GM18507 (cell line): ENCODE results near the gene OCA2.
"Not testable (repeated sequence)": the region's sequence is repeated elsewhere in the genome, so short reads cannot be mapped to it uniquely, and the experiment has no call there.

Source experiments
- DNase-seq: peaks from one replicate; pipeline ENCODE4 v3.0.0; 2011; ENCODE audit warnings: low read depth; ENCODE audit not compliant: insufficient read length; ENCODE audit errors: extremely low spot score
- FAIRE-seq: peaks from 2 replicates; lab custom pipeline; 2011; peaks lifted over from hg19 to GRCh38; lab: Jason Lieb, UNC

OCA2 gene

DNA sequence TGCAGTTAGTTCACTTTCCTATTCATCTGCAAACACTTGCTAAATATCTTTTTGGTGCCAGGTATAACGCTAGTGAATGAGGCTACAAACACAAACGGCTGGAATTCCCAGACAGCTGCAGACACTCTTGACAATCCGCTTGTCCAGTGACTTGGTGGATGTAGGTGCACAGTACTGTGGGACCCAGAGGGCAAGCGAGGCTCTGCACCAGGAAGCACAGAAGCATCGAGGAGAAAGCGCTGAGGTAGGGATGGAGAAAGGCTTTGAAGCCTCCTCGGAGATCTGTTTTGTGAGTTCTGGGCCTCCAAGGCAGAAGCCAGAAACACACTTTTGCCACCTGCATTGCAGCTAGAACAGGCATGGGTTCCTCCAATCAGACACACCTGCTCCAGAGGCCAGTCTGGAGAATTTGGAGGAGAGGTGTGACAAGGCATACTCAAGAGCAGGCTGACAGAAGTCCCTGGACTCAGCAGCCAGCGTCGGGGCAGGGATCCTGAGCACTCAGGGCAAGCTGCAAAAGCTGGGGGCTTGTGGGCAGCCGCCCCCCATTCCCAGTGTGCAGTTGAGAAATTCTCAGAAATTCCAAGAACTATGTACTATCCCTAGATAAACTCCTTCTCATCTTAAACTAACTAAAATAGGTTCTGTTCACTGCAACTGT is 232.5 kb downstream of the OCA2 start:
- DNase-seq = no peak
- FAIRE-seq = no peak

DNA sequence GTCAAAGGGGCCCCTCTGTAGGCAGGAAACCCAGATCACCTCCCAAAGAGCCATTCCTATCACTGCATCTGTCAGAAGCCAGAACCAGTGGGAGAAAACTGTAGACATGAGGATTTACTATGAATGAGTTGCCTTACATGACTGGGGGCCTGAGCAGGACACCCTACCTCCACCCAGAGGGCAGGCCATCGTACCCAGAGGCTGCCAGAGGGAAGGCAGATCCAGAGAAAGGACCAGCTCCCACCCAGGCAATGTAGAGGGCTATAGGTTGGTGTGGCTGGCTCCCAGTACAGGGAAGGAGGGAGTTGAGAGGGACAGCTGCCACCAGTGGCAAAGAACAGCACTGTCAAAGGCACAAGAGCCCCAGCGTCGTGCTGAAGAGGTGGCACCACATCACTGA is 233.2 kb downstream of the OCA2 start:
- no peak for FAIRE-seq
- no peak for DNase-seq

DNA sequence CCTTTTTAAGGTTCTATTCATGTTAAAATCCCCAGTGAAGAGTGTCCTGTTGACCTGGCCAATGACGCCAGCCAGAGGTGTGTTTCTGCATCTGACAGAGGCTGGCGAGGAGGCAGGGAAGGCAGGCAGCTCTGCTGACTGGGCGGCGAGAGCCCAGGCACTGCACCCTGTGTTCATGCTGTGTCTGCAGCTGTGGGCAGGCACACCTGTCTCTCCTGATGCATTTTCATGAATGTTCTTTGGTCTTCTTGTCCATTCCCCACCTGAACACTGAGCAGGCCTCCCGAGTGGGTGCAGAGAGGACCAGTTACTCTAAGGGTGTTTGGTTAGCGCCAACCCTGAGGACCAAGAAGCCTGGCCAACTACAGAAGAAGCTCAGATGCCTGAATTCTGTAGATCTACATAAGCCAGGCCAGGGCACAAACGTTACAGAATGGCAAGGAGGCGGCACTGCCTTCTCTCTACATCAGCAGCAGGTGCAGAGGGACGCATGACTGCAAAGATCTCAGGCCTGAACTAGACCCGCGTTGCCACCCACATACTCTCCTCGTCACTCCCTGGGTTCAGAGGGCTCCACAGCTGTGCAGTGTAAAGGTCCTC is 233.7 kb downstream of the OCA2 start:
- no peak for FAIRE-seq

DNA sequence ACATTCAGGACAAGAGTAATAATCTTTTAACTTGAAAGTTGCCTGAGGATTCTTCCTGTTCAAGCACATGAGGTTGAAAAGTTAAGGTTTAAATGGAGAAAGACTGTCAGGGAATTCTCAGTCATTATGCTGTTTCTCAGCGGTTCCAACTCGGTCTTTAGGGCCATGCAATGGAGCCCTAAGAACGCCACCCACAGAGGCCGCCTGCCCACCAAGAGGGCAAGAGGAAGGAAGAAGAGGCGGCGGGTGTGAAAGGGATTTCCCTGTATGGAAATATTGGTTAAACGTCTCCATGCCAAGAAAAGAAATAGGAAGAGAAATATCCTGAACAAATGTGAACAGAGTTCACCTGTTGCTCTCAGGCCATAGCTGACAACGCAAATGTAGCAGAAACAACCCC is 234.4 kb downstream of the OCA2 start:
- FAIRE-seq (no peak), DNase-seq (no peak)

More for the DNA sequence above, 233.7 kb downstream of the OCA2 start:
- no peak for DNase-seq

DNA sequence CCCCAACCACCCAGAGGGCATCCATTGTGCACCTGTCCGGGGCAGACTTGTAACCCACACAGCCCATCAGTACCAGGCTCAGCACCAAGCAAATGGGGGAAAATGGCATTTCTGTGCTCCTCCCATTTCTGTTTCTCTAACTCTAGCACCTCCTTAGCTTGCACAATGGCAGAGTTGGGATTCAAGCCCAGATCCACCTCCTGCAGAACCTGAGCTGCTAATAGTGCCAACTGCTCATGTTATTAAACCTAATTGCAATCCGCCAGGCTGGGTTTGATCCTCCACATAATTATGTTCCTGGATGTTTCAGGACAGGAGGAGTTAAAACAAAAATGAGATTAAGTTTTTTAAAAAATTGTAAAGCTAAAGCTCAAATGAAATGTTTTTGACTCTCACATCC is 235.0 kb downstream of the OCA2 start:
- FAIRE-seq (no peak), DNase-seq (no peak)

DNA sequence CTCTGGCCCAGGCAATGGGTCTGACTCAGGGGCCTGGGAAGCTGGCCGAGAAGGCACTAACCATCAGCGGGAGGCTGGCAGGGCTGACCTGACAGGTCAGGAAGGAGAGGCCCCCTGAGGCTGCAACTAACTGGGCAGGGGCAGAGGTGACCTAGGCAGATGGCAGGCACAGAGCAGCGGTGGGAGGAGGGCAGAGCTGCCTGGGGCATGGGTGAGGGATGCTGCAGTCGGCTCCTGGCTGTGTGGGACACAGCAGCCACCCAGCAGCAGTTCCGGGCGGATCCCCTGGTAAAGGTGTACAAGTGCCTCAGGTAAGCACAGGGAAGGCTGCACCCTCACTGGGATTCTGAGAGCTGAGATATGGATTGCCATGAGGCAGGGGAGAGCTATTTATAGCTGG is 236.1 kb downstream of the OCA2 start:
- no peak for DNase-seq
- no peak for FAIRE-seq

DNA sequence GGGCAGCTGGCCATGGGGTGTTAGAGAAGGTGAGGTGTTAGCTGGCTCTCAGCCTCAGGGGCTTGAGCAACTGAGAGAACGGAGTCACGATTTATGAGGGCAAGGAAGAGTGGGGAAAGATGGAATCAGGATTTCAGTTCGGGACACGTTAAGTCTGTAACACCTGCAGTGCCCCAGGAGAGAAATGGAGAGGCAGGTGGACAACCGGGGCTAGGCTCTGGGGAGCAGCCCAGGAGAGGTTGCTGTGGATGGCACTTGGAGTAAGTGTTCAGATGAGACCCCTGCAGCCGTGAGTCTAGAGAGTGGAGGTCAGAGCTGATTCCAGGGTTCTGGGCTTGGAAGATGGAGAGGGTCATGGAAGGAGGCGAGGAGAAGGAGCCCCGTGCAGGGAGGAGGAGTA is 237.9 kb downstream of the OCA2 start:
- DNase-seq (no peak), FAIRE-seq (no peak)

DNA sequence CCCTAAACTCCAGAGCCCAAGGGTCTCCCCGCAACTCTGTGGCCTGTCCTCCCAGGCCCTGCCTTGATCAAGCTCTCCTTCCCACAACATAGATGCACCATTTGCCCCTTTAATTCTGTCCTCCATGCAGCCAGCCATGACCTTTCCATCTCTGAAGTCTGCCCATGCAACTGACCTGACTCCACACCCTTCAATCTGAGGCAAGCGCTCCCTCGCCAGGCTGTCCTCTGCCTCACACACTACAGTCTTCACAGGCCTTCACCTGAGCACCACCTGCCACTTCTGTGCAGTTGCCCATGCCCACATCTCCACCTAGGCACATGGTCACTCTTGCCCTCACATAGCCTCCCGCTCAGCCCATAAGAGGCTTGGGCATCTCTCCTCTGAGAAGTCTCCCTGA is 244.0 kb downstream of the OCA2 start:
- DNase-seq (no peak), FAIRE-seq (no peak)

DNA sequence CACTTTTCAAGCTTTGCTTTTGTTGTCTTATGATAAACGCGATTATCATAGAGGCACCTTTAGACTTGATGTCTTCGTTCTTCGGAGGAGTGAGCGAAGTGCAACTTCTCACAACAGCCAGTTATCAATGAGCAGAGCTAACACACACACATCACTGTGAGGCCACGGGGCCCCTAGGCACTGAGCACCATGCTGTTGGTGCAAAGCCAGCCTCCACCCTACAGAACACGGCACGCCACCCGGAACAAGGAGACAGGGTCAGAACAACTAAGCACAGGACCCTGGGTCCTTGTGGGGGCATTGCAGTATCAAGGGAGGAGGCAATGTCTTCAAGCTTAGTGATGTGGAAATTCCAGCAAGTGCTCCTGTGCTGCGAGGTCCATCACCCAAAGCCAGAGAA is 244.5 kb downstream of the OCA2 start:
- FAIRE-seq (no peak), DNase-seq (no peak)

DNA sequence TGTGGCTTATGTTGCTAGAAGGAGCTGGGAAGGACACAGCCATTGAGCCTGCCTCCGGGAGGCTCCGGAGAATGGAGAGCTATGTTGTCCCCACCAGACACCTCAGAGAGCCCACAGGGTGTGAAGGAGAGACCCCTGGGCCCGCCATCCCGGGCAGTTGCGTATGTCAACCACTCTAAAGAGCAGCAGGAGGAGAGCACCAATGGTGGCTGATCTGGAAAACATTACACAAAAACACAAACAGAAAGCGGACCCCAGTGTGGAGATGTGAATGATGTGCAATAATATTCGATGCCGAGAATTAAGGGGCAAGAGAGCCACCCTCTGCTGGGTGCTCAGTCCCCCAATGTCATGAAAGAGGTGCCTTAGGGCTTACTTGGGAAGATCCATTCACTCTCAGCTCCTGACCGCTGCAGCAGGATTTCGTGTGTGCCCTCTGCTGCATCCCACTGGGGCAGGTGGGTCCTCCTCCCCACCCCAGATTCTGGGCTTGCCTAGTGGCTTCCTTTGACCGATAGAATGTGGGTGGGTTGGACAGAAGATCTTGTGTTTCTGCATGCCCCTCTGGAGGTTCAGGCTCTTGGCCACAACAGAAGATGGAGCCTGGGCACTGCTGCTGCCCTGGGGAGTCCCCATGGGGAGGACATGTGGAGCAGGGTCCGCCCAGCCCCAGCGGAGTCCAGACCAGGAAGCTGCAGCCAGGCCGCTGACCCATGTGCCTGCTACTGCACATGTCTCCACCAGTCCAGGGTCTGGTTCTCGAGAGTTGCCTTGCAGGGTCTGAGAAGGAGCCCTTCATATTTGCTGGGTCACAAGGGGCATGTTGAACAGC is 245.3 kb downstream of the OCA2 start:
- no peak for FAIRE-seq

DNA sequence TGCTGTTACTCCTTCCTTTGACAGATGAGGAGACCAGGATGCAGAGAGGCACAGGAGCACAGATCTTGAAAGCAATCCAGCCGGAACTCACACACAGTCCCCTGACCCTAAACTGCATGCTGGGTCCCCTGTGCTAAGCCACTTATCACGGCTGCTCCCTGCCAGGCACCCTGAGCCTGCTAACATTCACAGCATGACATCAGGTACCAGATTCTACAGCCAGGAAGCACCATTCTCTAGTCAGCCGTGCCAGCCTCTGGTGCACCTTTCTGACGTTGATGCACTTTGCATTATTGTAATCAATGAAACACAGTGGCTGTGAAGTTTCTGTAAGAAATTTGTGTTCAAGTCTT is 247.3 kb downstream of the OCA2 start:
- no peak for FAIRE-seq

More for the DNA sequence above, 245.3 kb downstream of the OCA2 start:
- DNase-seq = no peak

DNA sequence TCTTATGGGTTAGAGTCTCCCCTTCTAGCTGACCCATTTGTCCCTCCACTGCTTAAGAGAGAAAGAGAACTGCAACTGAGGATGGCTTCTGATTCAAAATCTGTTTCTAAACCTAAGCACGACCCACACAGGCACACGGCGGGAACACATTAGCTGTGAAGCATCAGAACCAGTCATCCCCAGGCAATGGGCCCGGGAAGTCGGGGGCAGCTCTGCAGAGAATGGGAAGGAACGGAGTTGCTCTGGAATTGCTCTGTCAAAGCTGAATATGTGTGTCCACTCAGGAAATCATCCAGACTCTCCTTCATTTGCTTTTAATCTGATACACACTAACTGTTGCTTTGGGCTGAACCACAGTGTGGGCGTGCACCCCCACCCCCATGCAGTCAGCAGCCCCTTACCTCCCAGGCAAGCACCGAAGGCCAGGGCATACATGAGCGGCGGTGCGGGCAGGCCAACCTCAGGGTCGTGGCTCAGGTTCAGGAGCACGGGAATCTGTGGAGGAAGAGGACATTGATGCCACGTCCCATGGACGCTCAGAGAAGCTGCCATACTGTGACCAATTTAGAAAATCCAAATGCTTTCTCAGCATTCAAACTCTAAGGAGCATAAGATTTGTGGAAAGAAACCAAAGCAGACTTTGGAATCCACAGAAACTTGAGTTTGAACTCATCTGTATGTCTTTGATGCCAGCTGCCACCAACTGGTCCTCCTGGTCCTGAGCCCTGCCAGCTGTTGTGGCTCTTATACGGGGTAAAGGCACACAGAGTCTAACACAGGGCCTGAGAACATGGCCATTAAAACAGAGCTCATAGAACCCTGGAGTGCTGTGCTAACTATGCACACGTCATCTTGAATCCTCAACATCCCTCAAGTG is 247.9 kb downstream of the OCA2 start:
- DNase-seq (no peak), FAIRE-seq (no peak)

More for the DNA sequence above, 247.3 kb downstream of the OCA2 start:
- no peak for DNase-seq

DNA sequence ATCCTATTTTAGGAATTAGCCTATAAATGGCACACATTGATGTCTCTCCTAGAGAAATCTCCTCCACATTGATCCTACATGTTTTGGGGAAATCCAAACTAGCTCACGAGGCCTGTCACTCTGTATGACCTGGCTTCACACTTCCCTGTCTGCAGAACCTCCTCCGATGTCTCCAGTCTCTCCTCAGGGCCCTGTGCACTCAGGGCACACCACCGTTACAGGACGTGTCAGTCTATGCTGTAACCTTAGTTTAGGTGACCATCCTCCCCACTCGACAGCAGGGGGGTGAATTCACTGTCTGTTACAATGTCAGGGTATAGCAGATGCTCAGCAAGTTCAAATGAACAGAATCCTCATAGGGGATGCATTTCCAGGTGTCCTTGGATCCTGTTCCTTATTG is 249.1 kb downstream of the OCA2 start:
- FAIRE-seq = no peak
- DNase-seq = no peak

DNA sequence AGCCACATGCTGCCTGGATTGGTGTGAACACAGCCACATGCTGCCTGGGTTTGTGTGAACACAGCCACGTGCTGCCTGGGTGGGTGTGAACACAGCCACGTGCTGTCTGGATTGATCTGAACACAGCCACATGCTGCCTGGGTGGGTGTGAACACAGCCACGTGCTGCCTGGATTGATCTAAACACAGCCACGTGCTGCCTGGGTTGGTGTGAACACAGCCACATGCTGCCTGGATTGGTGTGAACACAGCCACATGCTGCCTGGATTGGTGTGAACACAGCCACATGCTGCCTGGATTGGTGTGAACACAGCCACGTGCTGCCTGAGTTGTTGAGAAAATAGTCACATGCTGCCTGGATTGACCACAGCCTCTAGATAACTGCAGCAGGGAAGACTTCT is 250.2 kb downstream of the OCA2 start:
- FAIRE-seq = not testable (repeated sequence)

DNA sequence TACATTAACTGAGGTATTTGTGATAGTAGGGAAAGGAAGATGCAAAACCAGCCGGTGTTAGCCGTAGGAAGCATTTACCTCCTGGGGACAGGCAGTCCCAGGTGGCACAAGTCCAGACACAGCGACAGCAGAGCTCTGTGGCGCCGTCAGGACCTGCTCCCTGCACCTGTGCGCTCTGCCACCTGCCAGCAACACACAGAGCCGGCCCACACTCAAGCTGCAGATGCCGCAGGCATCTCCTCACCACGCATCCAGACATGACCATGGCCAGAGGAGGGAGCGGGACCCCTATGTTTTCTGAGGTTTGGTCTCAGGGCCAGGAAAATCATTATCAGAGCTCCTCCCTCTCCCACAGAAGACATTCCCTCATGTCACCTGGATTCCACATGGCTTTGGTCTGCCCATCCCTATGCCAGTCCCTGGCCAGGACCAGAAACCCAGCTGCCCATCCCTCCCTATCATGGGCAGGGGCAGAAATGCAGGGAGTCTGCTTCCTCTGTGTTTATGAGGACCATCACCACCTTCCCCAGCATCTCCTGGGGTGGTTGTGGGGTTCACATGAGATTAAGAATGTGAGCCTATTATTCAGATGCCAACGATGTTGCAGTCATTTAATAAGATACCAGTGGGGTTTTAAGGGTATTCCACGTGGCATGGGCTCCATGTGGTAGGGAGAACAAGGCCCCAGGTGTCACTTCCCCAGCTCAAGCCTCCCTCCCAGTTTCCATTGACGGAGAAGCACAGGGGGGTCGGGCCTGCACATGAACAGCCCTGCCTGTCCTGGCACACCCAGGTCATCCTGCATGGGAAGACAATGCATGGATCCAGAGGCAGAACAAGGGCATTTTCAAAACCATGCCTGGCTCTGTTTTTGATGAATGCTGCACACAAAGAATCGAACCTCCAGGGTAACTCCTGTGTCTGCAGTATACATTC is 251.1 kb downstream of the OCA2 start:
- FAIRE-seq (no peak), DNase-seq (no peak)

More for the DNA sequence above, 250.2 kb downstream of the OCA2 start:
- not testable (repeated sequence) for DNase-seq

DNA sequence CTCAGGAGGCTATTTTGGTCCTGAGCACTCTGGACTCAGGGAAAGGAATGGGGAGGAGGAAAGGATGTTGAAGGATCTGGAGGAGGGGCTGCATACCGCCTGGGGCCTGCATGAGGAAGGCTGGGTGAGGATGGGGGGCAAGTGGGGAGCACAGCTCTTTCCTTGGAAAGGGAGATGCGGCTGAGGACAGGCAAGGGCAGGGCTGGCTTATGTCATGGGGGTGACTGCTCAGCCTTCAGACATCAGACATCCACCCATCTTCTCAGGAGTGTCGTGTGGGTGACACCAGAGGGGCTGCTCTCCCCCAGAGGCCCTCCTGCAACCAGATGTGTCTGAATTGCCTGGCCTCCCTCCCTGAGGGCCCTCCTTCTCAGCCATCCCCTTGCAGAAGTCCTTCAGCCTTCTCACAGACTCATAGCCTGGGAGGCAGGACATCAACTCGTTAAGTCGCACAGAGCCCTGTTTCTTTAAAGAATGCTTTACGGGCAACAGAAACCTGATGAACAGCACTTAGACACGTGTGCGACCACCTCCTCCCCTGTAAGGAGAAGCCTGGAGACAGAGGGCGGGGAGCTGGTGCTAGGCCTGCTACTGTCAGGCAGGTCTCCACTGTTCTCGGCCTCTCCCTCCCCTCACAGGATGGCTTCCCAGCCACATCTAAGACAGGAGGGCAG is 252.3 kb downstream of the OCA2 start:
- FAIRE-seq (no peak), DNase-seq (no peak)

DNA sequence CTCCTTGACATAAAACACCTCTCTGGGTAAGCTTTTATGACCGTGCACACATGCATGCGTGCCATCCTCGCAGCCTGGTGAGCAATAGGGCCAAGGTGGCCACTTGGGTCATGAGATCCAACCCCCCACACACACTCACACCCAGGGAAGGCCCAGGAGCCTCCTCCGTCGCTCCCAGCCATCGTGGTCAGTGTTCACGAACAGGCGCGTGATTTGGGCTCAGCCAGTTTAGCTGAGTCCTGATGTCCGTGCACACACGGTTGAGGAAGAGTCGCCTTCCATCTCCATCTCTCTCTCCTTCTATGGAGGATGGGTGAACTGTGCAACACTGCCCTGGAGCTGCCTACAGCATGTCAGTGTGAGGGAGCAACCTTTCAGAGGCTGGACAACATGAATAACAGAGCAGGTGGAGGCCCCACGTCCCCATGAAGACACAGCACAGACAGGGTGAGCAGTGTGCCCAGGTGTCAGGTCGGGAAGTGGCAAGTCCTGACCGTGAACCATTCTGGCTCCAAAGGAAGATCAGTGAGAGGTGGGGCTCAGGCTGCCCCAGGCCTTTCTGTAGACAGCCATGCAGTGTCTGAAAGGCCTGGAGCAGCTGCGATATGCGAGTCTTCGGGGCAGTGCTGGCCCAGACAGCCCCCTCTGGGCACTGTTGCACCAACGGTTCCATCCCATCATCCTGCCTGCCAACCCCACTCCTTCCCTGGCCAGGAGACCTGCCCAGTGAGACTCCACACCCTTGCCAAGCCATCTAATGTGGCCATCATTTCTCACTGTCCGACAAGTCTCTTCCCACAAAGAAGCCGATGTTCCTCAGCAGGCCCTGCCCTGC is 253.4 kb downstream of the OCA2 start:
- no peak for FAIRE-seq
- DNase-seq = no peak
